Measurements from ENCODE around the gene LRRTM3.

- TF ChIP-seq CTCF (IDR thresholded peaks at IDR 0.05) (no peak), POLR2A (IDR thresholded peaks at IDR 0.05) (no peak)
Measured at GRCh38 chr10:67011981-67012380, 86.1 kb downstream of the LRRTM3 start.

Data from thyroid gland (tissue), 4 donors.